ENCODE data around the gene FGF12. TPM values are rescaled to one million over a fixed set of nuclear protein-coding genes. Genes with fewer than 3 reads are reported as not detected.
A peak's percentile ranks its signal among the peaks of the same experiment; 100 is the strongest.

FGF12 gene
- total and polyA plus RNA-seq, 2 experiments from 2014 or later = 6.0 to 14.3 TPM

DNA sequence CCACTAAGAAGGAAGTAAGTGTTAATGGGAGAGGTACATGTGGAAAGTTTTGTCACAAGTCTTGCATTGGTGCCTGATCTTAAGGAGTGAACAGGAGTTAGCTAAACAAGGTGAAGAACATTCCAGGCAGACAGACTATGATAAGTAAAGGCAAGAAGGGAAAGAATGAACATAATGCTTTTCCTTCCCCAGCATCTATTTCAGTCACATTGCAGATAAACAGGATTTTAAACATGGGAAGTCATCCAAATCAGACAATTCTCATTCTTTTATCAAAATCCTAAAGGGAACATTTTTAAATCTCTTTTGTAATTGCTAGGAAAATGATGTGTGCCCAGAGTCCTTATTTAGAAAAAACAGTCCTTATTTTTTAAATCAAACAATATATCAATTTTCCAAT is 424.6 kb downstream of the FGF12 start:
- no peak for ATAC-seq
- H3K9me3 Mint-ChIP-seq = no peaks in the 10 kb centered on the region
- H3K4me2 ChIP-seq = no peak overlapping the region
- no peaks in the 10 kb centered on the region for H4K20me1 ChIP-seq (replicated peaks; ENCODE audit: insufficient read depth)
- H3K4me1 ChIP-seq (ENCODE audit: insufficient read depth) = peaks cover 9% of the 10 kb centered on the region
- H3K4me3 Mint-ChIP-seq = no peak overlapping the region
- no peak overlapping the region for H3K27ac Mint-ChIP-seq
- H3K27me3 Mint-ChIP-seq (ENCODE audit: insufficient read depth, low read depth, poor library complexity) = peaks cover 1% of the 10 kb centered on the region
- H3F3A ChIP-seq (replicated peaks; ENCODE audit: low read depth) = no peaks in the 10 kb centered on the region
- H3K27me3 ChIP-seq (ENCODE audit: insufficient read depth) = no peaks in the 10 kb centered on the region
- H3K4me1 Mint-ChIP-seq = peaks cover 12% of the 10 kb centered on the region
- no peak overlapping the region for H3K27ac ChIP-seq (ENCODE audit: low read depth)
- no peak for TF ChIP-seq STAT1 (IDR thresholded peaks at IDR 0.05; ENCODE audit: unreplicated experiment)
- no peak for TF ChIP-seq CREB1 (CRISPR knock-in tag; IDR thresholded peaks at IDR 0.05; ENCODE audit: low read depth)
- TF ChIP-seq ZNF331 (CRISPR knock-in tag; IDR thresholded peaks at IDR 0.05; ENCODE audit: low read depth) = no peak
- no peak for TF ChIP-seq EZH2phosphoT487 (IDR thresholded peaks at IDR 0.05; ENCODE audit: unreplicated experiment)
- TF ChIP-seq, protein P1, sequence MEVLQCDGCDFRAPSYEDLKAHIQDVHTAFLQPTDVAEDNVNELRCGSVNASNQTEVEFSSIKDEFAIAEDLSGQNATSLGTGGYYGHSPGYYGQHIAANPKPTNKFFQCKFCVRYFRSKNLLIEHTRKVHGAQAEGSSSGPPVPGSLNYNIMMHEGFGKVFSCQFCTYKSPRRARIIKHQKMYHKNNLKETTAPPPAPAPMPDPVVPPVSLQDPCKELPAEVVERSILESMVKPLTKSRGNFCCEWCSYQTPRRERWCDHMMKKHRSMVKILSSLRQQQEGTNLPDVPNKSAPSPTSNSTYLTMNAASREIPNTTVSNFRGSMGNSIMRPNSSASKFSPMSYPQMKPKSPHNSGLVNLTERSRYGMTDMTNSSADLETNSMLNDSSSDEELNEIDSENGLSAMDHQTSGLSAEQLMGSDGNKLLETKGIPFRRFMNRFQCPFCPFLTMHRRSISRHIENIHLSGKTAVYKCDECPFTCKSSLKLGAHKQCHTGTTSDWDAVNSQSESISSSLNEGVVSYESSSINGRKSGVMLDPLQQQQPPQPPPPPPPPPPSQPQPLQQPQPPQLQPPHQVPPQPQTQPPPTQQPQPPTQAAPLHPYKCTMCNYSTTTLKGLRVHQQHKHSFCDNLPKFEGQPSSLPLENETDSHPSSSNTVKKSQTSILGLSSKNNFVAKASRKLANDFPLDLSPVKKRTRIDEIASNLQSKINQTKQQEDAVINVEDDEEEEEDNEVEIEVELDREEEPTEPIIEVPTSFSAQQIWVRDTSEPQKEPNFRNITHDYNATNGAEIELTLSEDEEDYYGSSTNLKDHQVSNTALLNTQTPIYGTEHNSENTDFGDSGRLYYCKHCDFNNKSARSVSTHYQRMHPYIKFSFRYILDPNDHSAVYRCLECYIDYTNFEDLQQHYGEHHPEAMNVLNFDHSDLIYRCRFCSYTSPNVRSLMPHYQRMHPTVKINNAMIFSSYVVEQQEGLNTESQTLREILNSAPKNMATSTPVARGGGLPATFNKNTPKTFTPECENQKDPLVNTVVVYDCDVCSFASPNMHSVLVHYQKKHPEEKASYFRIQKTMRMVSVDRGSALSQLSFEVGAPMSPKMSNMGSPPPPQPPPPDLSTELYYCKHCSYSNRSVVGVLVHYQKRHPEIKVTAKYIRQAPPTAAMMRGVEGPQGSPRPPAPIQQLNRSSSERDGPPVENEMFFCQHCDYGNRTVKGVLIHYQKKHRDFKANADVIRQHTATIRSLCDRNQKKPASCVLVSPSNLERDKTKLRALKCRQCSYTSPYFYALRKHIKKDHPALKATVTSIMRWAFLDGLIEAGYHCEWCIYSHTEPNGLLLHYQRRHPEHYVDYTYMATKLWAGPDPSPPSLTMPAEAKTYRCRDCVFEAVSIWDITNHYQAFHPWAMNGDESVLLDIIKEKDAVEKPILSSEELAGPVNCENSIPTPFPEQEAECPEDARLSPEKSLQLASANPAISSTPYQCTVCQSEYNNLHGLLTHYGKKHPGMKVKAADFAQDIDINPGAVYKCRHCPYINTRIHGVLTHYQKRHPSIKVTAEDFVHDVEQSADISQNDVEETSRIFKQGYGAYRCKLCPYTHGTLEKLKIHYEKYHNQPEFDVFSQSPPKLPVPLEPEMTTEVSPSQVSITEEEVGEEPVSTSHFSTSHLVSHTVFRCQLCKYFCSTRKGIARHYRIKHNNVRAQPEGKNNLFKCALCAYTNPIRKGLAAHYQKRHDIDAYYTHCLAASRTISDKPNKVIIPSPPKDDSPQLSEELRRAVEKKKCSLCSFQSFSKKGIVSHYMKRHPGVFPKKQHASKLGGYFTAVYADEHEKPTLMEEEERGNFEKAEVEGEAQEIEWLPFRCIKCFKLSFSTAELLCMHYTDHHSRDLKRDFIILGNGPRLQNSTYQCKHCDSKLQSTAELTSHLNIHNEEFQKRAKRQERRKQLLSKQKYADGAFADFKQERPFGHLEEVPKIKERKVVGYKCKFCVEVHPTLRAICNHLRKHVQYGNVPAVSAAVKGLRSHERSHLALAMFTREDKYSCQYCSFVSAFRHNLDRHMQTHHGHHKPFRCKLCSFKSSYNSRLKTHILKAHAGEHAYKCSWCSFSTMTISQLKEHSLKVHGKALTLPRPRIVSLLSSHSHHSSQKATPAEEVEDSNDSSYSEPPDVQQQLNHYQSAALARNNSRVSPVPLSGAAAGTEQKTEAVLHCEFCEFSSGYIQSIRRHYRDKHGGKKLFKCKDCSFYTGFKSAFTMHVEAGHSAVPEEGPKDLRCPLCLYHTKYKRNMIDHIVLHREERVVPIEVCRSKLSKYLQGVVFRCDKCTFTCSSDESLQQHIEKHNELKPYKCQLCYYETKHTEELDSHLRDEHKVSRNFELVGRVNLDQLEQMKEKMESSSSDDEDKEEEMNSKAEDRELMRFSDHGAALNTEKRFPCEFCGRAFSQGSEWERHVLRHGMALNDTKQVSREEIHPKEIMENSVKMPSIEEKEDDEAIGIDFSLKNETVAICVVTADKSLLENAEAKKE (CRISPR knock-in tag; IDR thresholded peaks at IDR 0.05) = no peak
- no peak overlapping the region for H2AFZ ChIP-seq
- peaks cover 3% of the 10 kb centered on the region; the same call in 1 of the 3 replicates for H3K36me3 Mint-ChIP-seq (ENCODE audit: low read depth)
- H3K9me2 ChIP-seq (ENCODE audit: insufficient read depth) = no peaks in the 10 kb centered on the region
- H3K36me3 ChIP-seq (ENCODE audit: insufficient read depth) = no peaks in the 10 kb centered on the region
- no peak for DNase-seq (ENCODE audit: low spot score)
- no peak overlapping the region for H3K4me3 ChIP-seq
- H3K79me2 ChIP-seq (replicated peaks; ENCODE audit: insufficient read depth) = no peaks in the 10 kb centered on the region

DNA sequence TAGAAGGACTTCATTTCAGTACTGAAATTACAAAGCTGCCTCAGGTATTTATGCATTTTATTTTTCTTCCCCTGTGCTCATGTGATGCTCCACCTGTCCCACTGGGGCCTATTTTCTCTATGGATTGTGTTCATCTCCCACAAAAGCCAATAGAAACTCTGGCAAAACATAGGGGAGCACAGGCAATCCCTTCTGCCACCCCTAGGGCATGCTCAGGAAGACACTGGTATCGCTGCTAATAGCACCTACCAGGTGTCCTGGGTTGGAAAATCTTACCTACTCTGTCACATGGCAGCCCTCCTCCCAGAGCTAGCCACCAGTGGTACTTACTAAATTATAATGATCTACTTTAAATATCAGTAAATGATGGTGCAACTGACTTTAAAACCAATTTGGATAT is 427.4 kb downstream of the FGF12 start:
- H3K27me3 Mint-ChIP-seq (ENCODE audit: insufficient read depth, low read depth, poor library complexity) = no peaks in the 10 kb centered on the region
- peaks cover 3% of the 10 kb centered on the region; the same call in 1 of the 3 replicates for H3K36me3 Mint-ChIP-seq (ENCODE audit: low read depth)
- peak; percentile 23 for DNase-seq (ENCODE audit: low spot score)
- no peak overlapping the region for H3K27ac Mint-ChIP-seq
- no peak overlapping the region for H3K27ac ChIP-seq (ENCODE audit: low read depth)
- H3K9me3 Mint-ChIP-seq = no peaks in the 10 kb centered on the region
- TF ChIP-seq CTCF (conservative IDR thresholded peaks at IDR 0.05; ENCODE audit: low read depth in 2 of 2) (peak; percentile 6 to 34; a peak in 2 of 4 replicates), NANOG (IDR thresholded peaks at IDR 0.05; ENCODE audit: borderline replicate concordance) (no peak)
- H3K4me1 ChIP-seq (ENCODE audit: insufficient read depth) = peaks cover 20% of the 10 kb centered on the region
- H3K4me3 ChIP-seq = no peak overlapping the region
- no peak overlapping the region for H3K4me3 Mint-ChIP-seq
- H3F3A ChIP-seq (replicated peaks; ENCODE audit: low read depth) = no peaks in the 10 kb centered on the region
- peak; percentile 59; the same call in 2 of the 3 replicates for ATAC-seq
- no peak overlapping the region for H3K4me2 ChIP-seq
- no peaks in the 10 kb centered on the region for H3K36me3 ChIP-seq (ENCODE audit: insufficient read depth)
- no peaks in the 10 kb centered on the region for H4K20me1 ChIP-seq (replicated peaks; ENCODE audit: insufficient read depth)
- H3K79me2 ChIP-seq (replicated peaks; ENCODE audit: insufficient read depth) = no peaks in the 10 kb centered on the region
- H2AFZ ChIP-seq = no peak overlapping the region
- peaks cover 21% of the 10 kb centered on the region for H3K4me1 Mint-ChIP-seq
- no peaks in the 10 kb centered on the region for H3K27me3 ChIP-seq (ENCODE audit: insufficient read depth)
- no peaks in the 10 kb centered on the region for H3K9me2 ChIP-seq (ENCODE audit: insufficient read depth)
